GM23248 (cell line): ENCODE results near the gene GRWD1.

Source experiments
- EZH2 ChIP-seq: fragments of 200-600 bp; sonication (generic); IDR thresholded peaks from 2 replicates; pipeline ENCODE4 v1.6.1; 2018; ENCODE audit warnings: antibody characterized with exemption, mild to moderate bottlenecking; ENCODE audit not compliant: insufficient read depth, poor library complexity, severe bottlenecking
- EZH2phosphoT487 ChIP-seq: fragments of 200-600 bp; sonication (generic); IDR thresholded peaks from 2 replicates; pipeline ENCODE4 v1.6.1; 2018; ENCODE audit warnings: antibody characterized with exemption, moderate library complexity, mild to moderate bottlenecking, low read depth; ENCODE audit not compliant: insufficient read depth

GRCh38 chr19:48498595-48499311 is 53.0 kb downstream of the GRWD1 start:
- TF ChIP-seq EZH2, result peak; percentile 61
- TF ChIP-seq EZH2phosphoT487, result no peak
